OCI-LY7 (cell line): ENCODE measurements around the gene CLCNKB.

Source experiments
- EZH2phosphoT487 ChIP-seq: fragments of 200-600 bp; sonication (generic); IDR thresholded peaks from 2 replicates; pipeline ENCODE4 v1.6.1; 2018; ENCODE audit warnings: low read depth, borderline replicate concordance, mild to moderate bottlenecking, mixed run types, antibody characterized with exemption, low read length, moderate library complexity, mixed read lengths
- TF ChIP-seq, protein P1 (sequence below): fragments of 200-600 bp; sonication (generic); conservative IDR thresholded peaks from 2 replicates; pipeline ENCODE4 v1.5.1; 2014; ENCODE audit warnings: mild to moderate bottlenecking, antibody characterized with exemption, low read length, moderate library complexity, mixed read lengths

- TF ChIP-seq, protein P1, sequence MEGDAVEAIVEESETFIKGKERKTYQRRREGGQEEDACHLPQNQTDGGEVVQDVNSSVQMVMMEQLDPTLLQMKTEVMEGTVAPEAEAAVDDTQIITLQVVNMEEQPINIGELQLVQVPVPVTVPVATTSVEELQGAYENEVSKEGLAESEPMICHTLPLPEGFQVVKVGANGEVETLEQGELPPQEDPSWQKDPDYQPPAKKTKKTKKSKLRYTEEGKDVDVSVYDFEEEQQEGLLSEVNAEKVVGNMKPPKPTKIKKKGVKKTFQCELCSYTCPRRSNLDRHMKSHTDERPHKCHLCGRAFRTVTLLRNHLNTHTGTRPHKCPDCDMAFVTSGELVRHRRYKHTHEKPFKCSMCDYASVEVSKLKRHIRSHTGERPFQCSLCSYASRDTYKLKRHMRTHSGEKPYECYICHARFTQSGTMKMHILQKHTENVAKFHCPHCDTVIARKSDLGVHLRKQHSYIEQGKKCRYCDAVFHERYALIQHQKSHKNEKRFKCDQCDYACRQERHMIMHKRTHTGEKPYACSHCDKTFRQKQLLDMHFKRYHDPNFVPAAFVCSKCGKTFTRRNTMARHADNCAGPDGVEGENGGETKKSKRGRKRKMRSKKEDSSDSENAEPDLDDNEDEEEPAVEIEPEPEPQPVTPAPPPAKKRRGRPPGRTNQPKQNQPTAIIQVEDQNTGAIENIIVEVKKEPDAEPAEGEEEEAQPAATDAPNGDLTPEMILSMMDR = no peak
- TF ChIP-seq EZH2phosphoT487 = no peak
Observed at GRCh38 chr1:16013220-16013907, 30.2 kb upstream of the CLCNKB start.
